ENCODE measurements around the gene MYL3.

DNA sequence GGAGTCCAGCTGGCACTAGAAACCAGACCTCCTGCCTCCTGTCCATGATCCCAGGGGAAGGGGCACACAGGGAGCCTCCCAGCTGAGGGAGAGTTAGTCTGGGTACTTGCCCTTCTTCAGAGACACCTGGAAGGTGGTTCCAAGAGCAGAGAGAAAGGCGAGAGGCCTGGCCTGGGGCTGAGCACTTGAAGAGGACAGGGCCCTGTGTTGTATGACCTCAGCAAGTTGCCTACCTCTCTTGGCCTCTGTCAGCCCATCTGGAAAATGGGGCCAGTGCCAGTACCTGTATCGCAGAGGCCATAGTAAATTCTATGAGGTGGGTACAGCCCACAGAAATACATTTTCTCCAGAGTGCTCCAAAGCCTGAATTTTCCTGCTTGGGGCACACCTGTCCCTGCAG is 33.8 kb upstream of the MYL3 start:
- no peak for TF ChIP-seq EZH2 (IDR thresholded peaks at IDR 0.05; ENCODE audit: low read length)
- TF ChIP-seq, protein P1, sequence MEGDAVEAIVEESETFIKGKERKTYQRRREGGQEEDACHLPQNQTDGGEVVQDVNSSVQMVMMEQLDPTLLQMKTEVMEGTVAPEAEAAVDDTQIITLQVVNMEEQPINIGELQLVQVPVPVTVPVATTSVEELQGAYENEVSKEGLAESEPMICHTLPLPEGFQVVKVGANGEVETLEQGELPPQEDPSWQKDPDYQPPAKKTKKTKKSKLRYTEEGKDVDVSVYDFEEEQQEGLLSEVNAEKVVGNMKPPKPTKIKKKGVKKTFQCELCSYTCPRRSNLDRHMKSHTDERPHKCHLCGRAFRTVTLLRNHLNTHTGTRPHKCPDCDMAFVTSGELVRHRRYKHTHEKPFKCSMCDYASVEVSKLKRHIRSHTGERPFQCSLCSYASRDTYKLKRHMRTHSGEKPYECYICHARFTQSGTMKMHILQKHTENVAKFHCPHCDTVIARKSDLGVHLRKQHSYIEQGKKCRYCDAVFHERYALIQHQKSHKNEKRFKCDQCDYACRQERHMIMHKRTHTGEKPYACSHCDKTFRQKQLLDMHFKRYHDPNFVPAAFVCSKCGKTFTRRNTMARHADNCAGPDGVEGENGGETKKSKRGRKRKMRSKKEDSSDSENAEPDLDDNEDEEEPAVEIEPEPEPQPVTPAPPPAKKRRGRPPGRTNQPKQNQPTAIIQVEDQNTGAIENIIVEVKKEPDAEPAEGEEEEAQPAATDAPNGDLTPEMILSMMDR (optimal IDR thresholded peaks at IDR 0.05 in 1 of 3, IDR thresholded peaks at IDR 0.05 in 1 of 3, conservative IDR thresholded peaks at IDR 0.05 in 1 of 3; ENCODE audit: extremely low read depth in 1 of 3, insufficient read depth in 2 of 3, low read length in 3 of 3), result no peak
